Measurements from ENCODE around the gene RIPPLY3. TPM values are rescaled to one million over a fixed set of nuclear protein-coding genes. Genes with fewer than 3 reads are reported as not detected.

RIPPLY3 gene
- total RNA-seq, 2 donors from 2014 or later = 0.21 TPM; not detected in 1

- intact Hi-C loops (cut with DNase I) = no loop called here
- no peak for DNase-seq
- H3K4me3 ChIP-seq = no peak overlapping the region
- no peaks in the 10 kb centered on the region for H3K9me3 ChIP-seq
- H3K9ac ChIP-seq (ENCODE audit: low read depth in 2 of 2, low read length in 2 of 2) = no peak overlapping the region
- H3K4me1 ChIP-seq = peaks cover 4% of the 10 kb centered on the region
- no peaks in the 10 kb centered on the region for H3K27me3 ChIP-seq
- H3K27ac ChIP-seq = no peak overlapping the region
- TF ChIP-seq CTCF (IDR thresholded peaks at IDR 0.05) = no peak
- no peaks in the 10 kb centered on the region for H3K36me3 ChIP-seq
Observed at GRCh38 chr21:37063433-37063832, 56.9 kb downstream of the RIPPLY3 start.

- intact Hi-C loops (cut with DNase I) = no loop called here
- TF ChIP-seq CTCF (IDR thresholded peaks at IDR 0.05) = no peak
- Histone ChIP-seq H3K27me3 (no peaks in the 10 kb centered on the region), H3K4me1 (peaks cover 4% of the 10 kb centered on the region), H3K36me3 (no peaks in the 10 kb centered on the region), H3K9me3 (no peaks in the 10 kb centered on the region), H3K27ac (no peak overlapping the region), H3K9ac (ENCODE audit: low read depth in 2 of 2, low read length in 2 of 2) (no peak overlapping the region), H3K4me3 (no peak overlapping the region)
- DNase-seq = no peak
Observed at GRCh38 chr21:37064841-37065240, 58.3 kb downstream of the RIPPLY3 start.

- DNase-seq = no peak
- Histone ChIP-seq H3K9ac (ENCODE audit: low read depth in 2 of 2, low read length in 2 of 2) (no peak overlapping the region), H3K27ac (no peak overlapping the region), H3K4me1 (peaks cover under 1% of the 10 kb centered on the region), H3K27me3 (no peaks in the 10 kb centered on the region), H3K36me3 (no peaks in the 10 kb centered on the region), H3K9me3 (no peaks in the 10 kb centered on the region), H3K4me3 (no peak overlapping the region)
- intact Hi-C loops (cut with DNase I) = no loop called here
- no peak for TF ChIP-seq CTCF (IDR thresholded peaks at IDR 0.05)
Observed at GRCh38 chr21:37065561-37066177, 59.2 kb downstream of the RIPPLY3 start.

Other genes starting within 250 kb of the RIPPLY3 start
- 10 to 100 TPM; 10.8 to 11.4 TPM for gene HLCS, start 40.0 kb upstream of the RIPPLY3 start, total RNA-seq
- 10 to 100 TPM; 19.8 to 28.8 TPM for gene PIGP, start 66.4 kb downstream of the RIPPLY3 start, total RNA-seq
- gene TTC3, start 66.6 kb downstream of the RIPPLY3 start, total RNA-seq = 100 to 1,000 TPM in 1 of 2 donors, 10 to 100 TPM in 1; 85.8 to 125 TPM